BE2C (cell line): Measurements from ENCODE around the gene RTN4RL1.
A peak's percentile ranks its signal among the peaks of the same experiment; 100 is the strongest.

Source experiments
- DNase-seq: peaks from one replicate; pipeline ENCODE4 v3.0.0-alpha.2; 2020
- H3K27me3 ChIP-seq: fragments of 250-450 bp; sonication (Bioruptor Pico); 2 replicates; pipeline ENCODE4 v1.5.1; 2020; ENCODE audit warnings: mild to moderate bottlenecking
- H3K36me3 ChIP-seq: fragments of 250-450 bp; sonication (Bioruptor Pico); 2 replicates; pipeline ENCODE4 v1.5.1; 2020; ENCODE audit warnings: mild to moderate bottlenecking
- H3K4me1 ChIP-seq: fragments of 250-450 bp; sonication (Bioruptor Pico); 2 replicates; pipeline ENCODE4 v1.5.1; 2020
- H3K4me3 ChIP-seq: 2 replicates; pipeline ENCODE4 v1.5.1; 2011; ENCODE audit warnings: low read depth, low read length
- H3K9me3 ChIP-seq: fragments of 250-450 bp; sonication (Bioruptor Pico); 2 replicates; pipeline ENCODE4 v1.5.1; 2020
- TF ChIP-seq, protein P1 (sequence below): IDR thresholded peaks from 2 replicates; pipeline ENCODE4 v1.5.1; 2012; ENCODE audit warnings: mild to moderate bottlenecking, low read depth, low read length

The RTN4RL1 gene

DNA sequence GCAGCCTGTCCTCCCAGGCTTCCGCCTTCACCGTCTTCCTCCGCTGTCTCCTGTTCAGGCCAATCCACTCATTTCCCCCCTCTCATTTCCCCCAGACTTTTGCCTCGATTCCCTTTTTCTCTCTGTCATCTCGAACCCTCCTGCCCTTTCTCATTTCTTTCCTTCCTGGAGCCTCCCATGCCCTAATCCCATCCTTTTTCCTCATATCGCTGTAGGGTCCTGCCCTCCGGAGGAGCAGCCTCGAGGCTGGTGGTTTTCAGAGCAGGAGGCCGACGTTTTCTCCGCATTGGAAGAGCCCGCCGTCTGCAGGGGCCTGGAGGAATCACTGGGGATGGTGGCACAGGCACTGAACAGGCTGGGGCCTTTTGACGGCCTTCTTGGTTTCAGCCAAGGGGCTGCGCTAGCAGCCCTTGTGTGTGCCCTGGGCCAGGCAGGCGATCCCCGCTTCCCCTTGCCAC, 17.3 kb upstream of the RTN4RL1 start:
- DNase-seq: peak; percentile 39
- H3K36me3 ChIP-seq: no peaks in the 10 kb centered on the region
- H3K4me3 ChIP-seq: peak overlapping the region; percentile 75
- no peaks in the 10 kb centered on the region for H3K27me3 ChIP-seq
- TF ChIP-seq, protein P1, sequence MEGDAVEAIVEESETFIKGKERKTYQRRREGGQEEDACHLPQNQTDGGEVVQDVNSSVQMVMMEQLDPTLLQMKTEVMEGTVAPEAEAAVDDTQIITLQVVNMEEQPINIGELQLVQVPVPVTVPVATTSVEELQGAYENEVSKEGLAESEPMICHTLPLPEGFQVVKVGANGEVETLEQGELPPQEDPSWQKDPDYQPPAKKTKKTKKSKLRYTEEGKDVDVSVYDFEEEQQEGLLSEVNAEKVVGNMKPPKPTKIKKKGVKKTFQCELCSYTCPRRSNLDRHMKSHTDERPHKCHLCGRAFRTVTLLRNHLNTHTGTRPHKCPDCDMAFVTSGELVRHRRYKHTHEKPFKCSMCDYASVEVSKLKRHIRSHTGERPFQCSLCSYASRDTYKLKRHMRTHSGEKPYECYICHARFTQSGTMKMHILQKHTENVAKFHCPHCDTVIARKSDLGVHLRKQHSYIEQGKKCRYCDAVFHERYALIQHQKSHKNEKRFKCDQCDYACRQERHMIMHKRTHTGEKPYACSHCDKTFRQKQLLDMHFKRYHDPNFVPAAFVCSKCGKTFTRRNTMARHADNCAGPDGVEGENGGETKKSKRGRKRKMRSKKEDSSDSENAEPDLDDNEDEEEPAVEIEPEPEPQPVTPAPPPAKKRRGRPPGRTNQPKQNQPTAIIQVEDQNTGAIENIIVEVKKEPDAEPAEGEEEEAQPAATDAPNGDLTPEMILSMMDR: peak; percentile 30
- H3K4me1 ChIP-seq: no peaks in the 10 kb centered on the region
- H3K9me3 ChIP-seq: no peaks in the 10 kb centered on the region

DNA sequence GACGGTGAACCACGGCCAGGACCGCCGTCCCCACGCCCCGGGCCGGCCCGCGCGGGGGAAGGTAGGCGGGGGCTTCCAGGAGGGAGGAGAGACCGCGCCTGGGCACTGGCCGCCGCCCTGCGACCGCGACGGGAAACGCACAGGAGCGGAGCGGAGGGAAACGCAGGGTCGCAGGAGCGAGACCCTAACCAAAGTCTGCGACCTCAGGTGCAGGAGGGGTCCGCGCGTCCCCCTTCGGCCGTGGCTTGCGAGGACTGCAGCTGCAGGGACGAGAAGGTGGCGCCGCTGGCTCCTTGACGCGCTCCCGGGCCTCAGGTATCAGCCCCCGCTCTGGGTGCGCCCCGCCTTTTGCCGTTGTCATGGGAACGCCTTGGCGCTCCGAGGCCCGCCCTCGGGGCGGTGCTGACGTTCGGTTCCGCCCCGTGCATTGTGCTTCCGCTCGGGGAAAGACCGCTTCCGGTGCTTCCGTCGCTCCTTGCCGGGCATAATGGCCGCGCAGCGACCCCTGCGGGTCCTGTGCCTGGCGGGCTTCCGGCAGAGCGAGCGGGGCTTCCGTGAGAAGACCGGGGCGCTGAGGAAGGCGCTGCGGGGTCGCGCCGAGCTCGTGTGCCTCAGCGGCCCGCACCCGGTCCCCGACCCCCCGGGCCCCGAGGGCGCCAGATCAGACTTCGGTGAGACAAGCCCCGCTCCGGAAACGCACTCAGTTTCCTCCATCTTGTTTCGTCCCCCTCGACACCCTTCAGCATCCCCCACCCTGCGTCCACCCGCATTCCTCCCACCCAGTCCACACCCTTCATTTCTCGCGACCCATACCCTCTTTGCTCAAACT, 16.6 kb upstream of the RTN4RL1 start, which contains the start of gene OVCA2:
Gene OVCA2 (plus strand): TSS at position 462 of the 829 bp plus-strand sequence. CDS start 26 bp downstream, at position 488.
- H3K4me3 ChIP-seq: peak within 1 kb of the TSS; percentile 75
- peak; percentile 92 for DNase-seq
- TF ChIP-seq, protein P1: peak; percentile 37
- no peaks in the 10 kb centered on the region for H3K36me3 ChIP-seq
- H3K9me3 ChIP-seq: no peaks in the 10 kb centered on the region
- H3K27me3 ChIP-seq: no peaks in the 10 kb centered on the region
- H3K4me1 ChIP-seq: no peaks in the 10 kb centered on the region

- Histone ChIP-seq H3K9me3 (no peaks in the 10 kb centered on the region), H3K27me3 (no peaks in the 10 kb centered on the region), H3K4me1 (no peaks in the 10 kb centered on the region), H3K4me3 (peak overlapping the region; percentile 75), H3K36me3 (no peaks in the 10 kb centered on the region)
- DNase-seq: no peak
- TF ChIP-seq, protein P1: no peak
Observed at GRCh38 chr17:2040942-2041560, 15.9 kb upstream of the RTN4RL1 start.

DNA sequence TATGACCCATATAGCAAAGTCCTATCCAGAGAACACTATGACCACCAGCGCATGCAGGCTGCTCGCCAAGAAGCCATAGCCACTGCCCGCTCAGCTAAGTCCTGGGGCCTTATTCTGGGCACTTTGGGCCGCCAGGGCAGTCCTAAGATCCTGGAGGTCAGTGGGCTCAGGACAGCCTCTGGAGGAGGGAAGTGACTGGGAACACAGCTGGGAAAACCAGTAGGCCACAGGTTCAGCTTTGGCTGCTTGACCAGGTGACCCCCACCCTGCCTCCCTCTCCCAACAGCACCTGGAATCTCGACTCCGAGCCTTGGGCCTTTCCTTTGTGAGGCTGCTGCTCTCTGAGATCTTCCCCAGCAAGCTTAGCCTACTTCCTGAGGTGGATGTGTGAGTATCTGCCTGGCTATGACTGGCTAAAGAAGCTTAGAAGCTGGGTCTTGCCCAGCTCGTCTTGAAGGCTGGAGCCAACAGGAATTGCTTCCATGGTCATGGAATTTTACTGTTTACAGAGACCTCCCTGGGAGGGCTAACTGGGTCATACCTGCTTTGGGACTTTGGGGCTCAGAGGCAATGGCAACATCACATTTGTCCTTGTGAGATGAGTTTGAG, 15.2 kb upstream of the RTN4RL1 start:
- Histone ChIP-seq H3K4me3 (no peak overlapping the region), H3K27me3 (no peaks in the 10 kb centered on the region), H3K36me3 (no peaks in the 10 kb centered on the region), H3K4me1 (no peaks in the 10 kb centered on the region), H3K9me3 (no peaks in the 10 kb centered on the region)
- no peak for DNase-seq
- TF ChIP-seq, protein P1: no peak

GRCh38 chr17:2037155-2037554, 12.0 kb upstream of the RTN4RL1 start:
- H3K9me3 ChIP-seq: no peaks in the 10 kb centered on the region
- no peaks in the 10 kb centered on the region for H3K27me3 ChIP-seq
- no peaks in the 10 kb centered on the region for H3K4me1 ChIP-seq
- H3K36me3 ChIP-seq: no peaks in the 10 kb centered on the region
- no peak for DNase-seq
- H3K4me3 ChIP-seq: no peak overlapping the region
- TF ChIP-seq, protein P1: no peak
